ENCODE data around the gene DCXR. TPM values are rescaled to one million over a fixed set of nuclear protein-coding genes. Genes with fewer than 3 reads are reported as not detected.

Gene DCXR
- total RNA-seq, 2 donors from 2014 or later = 169 to 213 TPM

DNA sequence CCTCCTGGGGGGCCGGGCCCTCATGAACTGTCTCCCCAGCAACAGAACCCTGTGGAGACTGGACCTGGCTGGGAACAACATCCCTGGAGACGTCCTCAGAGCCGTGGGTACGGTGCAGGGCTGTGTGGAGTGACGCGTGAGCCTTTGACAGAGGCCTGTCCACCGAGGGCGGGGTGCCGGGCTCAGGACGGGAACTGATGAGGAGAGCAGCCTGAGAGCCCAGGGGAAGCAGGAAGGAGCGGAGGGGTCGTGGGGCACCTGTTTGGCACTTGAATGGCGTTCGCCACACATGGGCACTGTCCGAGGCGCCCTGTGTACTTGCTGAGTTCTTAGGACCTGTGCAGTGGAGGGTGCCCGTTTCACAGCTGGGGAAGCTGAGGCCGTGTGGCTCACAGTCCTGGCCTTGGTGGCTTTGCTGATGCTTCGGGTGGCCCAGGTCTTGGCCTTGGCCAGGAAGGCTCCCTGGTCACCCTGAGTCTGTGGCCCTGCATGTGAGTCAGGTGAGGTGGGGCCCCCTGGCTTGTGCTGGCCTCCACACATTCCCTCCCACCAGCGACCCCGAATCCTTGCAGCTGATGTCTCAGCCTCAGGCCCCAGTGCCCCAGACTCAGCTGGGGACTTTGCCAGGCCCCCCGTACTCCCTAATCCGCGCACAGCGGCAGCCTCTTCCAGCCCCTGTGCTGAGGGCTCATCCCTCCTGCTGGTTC, 11.9 kb downstream of the DCXR start:
- no peak overlapping the region for H3K4me3 ChIP-seq
- DNase-seq (ENCODE audit: low spot score) = no peak
- TF ChIP-seq, protein P1, sequence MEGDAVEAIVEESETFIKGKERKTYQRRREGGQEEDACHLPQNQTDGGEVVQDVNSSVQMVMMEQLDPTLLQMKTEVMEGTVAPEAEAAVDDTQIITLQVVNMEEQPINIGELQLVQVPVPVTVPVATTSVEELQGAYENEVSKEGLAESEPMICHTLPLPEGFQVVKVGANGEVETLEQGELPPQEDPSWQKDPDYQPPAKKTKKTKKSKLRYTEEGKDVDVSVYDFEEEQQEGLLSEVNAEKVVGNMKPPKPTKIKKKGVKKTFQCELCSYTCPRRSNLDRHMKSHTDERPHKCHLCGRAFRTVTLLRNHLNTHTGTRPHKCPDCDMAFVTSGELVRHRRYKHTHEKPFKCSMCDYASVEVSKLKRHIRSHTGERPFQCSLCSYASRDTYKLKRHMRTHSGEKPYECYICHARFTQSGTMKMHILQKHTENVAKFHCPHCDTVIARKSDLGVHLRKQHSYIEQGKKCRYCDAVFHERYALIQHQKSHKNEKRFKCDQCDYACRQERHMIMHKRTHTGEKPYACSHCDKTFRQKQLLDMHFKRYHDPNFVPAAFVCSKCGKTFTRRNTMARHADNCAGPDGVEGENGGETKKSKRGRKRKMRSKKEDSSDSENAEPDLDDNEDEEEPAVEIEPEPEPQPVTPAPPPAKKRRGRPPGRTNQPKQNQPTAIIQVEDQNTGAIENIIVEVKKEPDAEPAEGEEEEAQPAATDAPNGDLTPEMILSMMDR (IDR thresholded peaks at IDR 0.05) = no peak
- H3K36me3 ChIP-seq = no peaks in the 10 kb centered on the region
- H3K27me3 ChIP-seq = no peaks in the 10 kb centered on the region
- no peak overlapping the region for H3K27ac ChIP-seq
- H3K4me1 ChIP-seq = peaks cover 0 to 36% of the 10 kb centered on the region in 2 donors
- H3K9me3 ChIP-seq = no peaks in the 10 kb centered on the region

DNA sequence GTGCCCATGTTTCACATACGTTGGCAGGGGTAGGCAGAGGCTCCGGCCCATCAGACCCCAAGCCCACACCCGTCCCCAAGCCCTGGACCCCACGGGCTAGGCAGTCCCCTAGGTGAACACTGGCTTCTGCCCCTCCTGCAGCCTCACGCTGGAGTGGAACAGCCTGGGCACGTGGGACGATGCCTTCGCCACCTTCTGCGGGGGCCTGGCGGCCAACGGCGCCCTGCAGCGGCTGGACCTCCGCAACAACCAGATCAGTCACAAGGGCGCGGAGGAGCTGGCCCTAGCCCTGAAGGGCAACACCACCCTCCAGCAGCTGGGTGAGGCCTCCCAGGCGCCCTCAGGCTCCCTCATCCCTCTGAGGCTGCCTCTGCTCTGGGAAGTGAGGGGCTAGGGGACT, 12.6 kb downstream of the DCXR start:
- H3K9me3 ChIP-seq = no peaks in the 10 kb centered on the region
- H3K27ac ChIP-seq = no peak overlapping the region
- H3K4me3 ChIP-seq = no peak overlapping the region
- H3K36me3 ChIP-seq = no peaks in the 10 kb centered on the region
- H3K4me1 ChIP-seq = peaks cover 0 to 29% of the 10 kb centered on the region in 2 donors
- TF ChIP-seq, protein P1 (IDR thresholded peaks at IDR 0.05) = no peak
- no peaks in the 10 kb centered on the region for H3K27me3 ChIP-seq
- no peak for DNase-seq (ENCODE audit: low spot score)

DNA sequence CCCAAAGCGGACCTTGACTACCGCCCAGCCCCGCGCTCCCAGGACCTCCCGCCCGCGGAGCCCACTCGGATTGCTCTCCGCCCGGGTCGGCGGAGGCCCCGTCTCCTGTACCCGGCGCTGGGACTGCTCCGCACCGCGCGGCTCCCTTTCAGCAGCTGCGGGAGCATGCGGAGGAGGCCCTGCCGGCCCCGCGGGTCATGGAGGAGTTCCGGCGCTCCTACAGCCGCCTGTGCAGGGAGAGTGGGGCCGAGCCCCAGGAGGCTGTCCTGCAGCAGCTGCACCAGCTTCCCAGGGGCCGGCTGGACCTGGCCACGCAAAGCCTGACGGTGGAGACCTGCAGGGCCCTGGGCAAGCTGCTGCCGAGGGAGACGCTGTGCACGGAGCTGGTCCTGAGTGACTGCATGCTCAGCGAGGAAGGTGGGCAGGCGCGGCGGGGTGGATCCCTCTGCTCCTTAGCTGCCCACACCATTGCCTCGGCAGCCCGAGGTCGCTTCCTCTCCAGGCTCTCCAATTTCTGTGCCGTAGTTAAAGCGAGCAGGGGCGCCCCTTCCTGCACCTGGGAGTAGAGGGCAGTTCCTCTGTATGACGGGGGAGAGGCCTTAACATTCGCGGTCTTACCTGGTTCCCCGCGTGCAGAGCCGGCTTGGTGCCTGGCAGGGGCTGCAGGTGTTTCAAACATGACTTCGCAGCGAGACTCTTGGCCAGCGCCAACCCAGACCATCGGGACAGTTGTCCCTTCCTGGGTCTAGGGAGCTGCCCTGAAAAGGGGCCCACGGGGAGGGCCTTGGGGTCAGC, 13.9 kb downstream of the DCXR start:
- DNase-seq (ENCODE audit: low spot score) = no peak
- Histone ChIP-seq H3K4me1 (peaks cover 0 to 28% of the 10 kb centered on the region in 2 donors), H3K9me3 (no peaks in the 10 kb centered on the region), H3K27me3 (no peaks in the 10 kb centered on the region), H3K4me3 (peak overlapping the region; percentile 54 to 73), H3K27ac (no peak overlapping the region), H3K36me3 (peaks cover 5% of the 10 kb centered on the region)
- TF ChIP-seq, protein P1 (IDR thresholded peaks at IDR 0.05) = no peak

DNA sequence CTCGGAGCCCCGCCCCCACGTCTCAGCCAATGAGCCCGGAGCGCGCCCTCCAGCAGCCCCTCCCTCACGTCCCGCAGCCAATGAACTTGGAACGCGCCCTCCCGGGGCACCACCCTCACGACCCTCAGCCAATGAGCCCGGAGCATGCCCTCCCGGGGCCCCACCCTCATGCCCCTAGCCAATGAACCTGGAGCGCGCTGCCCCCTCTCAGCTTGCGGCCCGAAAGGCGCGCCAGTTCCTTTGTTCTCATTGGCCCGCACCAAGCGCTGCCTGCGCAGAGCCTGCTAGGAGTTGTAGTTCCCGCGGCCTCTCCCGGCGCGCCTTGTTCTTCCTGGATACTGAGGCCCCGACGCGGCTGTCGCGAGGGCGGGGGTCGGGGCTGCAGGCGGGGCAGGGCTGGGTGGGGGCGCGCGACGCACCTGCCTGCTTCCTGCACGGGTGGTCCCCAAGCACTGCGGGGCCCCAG, 14.5 kb downstream of the DCXR start, which contains the start of gene LRRC45:
Gene LRRC45, plus strand, starts transcription at position 325 of the 466 bp plus-strand sequence. CDS start 339 bp downstream, outside the sequence.
- H3K4me3 ChIP-seq = peak within 1 kb of the TSS; percentile 84 to 93
- H3K36me3 ChIP-seq = peaks cover 11% of the 10 kb centered on the region
- peak within 1 kb of the TSS; percentile 50 to 63 for H3K27ac ChIP-seq
- DNase-seq (ENCODE audit: low spot score) = peak; percentile 100
- TF ChIP-seq, protein P1 (IDR thresholded peaks at IDR 0.05) = peak in 1 of 2 donors; percentile 7
- no peaks in the 10 kb centered on the region for H3K9me3 ChIP-seq
- H3K4me1 ChIP-seq = peaks cover 0 to 28% of the 10 kb centered on the region in 2 donors
- no peaks in the 10 kb centered on the region for H3K27me3 ChIP-seq

DNA sequence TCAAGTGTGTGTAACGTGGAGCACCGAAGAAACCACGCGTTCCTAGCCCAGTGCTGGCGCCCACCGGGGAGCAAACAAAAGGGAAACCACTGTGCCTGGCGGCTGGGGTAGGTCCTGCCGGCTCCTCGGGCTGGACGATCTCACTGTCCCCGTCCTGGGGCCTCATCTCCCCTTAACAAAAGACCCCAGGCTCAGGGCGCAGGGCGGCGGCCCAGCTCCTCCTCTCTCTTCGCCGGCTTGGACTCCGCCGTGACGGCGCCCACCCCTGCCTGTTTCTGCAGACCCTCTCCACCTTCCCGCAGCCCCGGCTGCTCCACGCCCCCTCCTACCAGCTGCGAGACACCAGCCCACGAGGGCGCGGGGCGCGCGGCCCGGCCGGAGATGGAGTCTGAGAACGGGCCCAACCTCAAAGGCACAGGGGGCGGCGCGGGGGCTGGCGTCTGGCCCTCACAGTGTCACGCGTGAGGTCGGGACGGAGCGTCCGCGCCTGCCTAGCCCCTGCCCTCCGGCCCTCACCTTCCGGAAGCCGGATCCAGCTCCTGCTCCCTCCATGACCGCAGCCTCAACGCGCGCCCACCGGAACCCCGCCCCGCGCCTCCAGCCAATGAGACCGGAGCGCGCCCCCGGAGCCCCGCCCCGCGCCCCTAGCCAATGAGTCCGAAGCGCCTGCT, 15.1 kb downstream of the DCXR start, which contains the start of gene CENPX:
Gene CENPX, minus strand, starts transcription at position 569 of the 671 bp plus-strand sequence. Its CDS starts 17 bp downstream, at position 552.
- peak within 1 kb of the TSS; percentile 50 to 63 for H3K27ac ChIP-seq
- no peak for DNase-seq (ENCODE audit: low spot score)

More for the DNA sequence above, 15.1 kb downstream of the DCXR start, which contains the start of gene CENPX:
- Histone ChIP-seq H3K9me3 (no peaks in the 10 kb centered on the region), H3K27me3 (no peaks in the 10 kb centered on the region), H3K4me1 (peaks cover 0 to 28% of the 10 kb centered on the region in 2 donors), H3K36me3 (peaks cover 11% of the 10 kb centered on the region), H3K4me3 (peak within 1 kb of the TSS; percentile 84 to 93)
- TF ChIP-seq, protein P1 (IDR thresholded peaks at IDR 0.05) = no peak
